K562 (cell line): Measurements from ENCODE around the gene PPP2R2B. TPM values are rescaled to one million over a fixed set of nuclear protein-coding genes. Genes with fewer than 3 reads are reported as not detected.

Experiments used
- ATAC-seq: fragments of 200-7000 bp; cut with Tn5 transposase; 3 replicates; pipeline ENCODE4 v1.9.1; 2020; ENCODE audit warnings: moderate library complexity
- BruUV-seq: library from RNA; stranded (reverse); fragments of 400-500 nt; replicated peaks from 2 replicates; lab custom pipeline; 2021; lab: Mats Ljungman, UMichigan
- CTCF ChIA-PET: fragments of 300-600 bp; formaldehyde crosslinking; extraction: SDS; loops from one replicate; lab custom pipeline; 2021; ENCODE audit warnings: low intra/inter-chr PET ratio; lab: Yijun Ruan, JAX
- POLR2A ChIA-PET: fragments of 300-600, 350-650 bp; sonication (Branson Sonifier 250); formaldehyde crosslinking; extraction: SDS; loops from one replicate; lab custom pipeline; 2021; ENCODE audit warnings: antibody characterized with exemption, inconsistent platforms; lab: Yijun Ruan, JAX
- DNase-seq, 4 experiments: peaks; one replicate each; pipeline versions ENCODE4 v3.0.0 to v3.0.0-alpha.2; 2011 to 2018; ENCODE audit warnings: low spot score in 3 of 4, mixed read lengths in 3 of 4; ENCODE audit errors: extremely low read depth in 1 of 4
- FAIRE-seq: peaks from 2 replicates; lab custom pipeline; 2011; peaks lifted over from hg19 to GRCh38; lab: Jason Lieb, UNC
- H2AFZ ChIP-seq: 2 replicates; pipeline ENCODE4 v1.6.0; 2011; ENCODE audit warnings: low read depth, low read length, control low read depth, inconsistent platforms
- H3K27ac ChIP-seq: fragments of 200-600 bp; 3 replicates; pipeline ENCODE4 v1.8.0; 2011; ENCODE audit warnings: low read depth, mild to moderate bottlenecking, control low read depth, inconsistent platforms, low read length, moderate library complexity, mixed read lengths; ENCODE audit errors: extremely low read depth
- H3K27me3 ChIP-seq, 2 experiments: fragments of 300-600 bp in 1 of 2; 2 replicates in 1 of 2; 3 replicates in 1 of 2; pipeline versions ENCODE4 v1.6.0 to v1.8.0; 2011; ENCODE audit warnings: inconsistent platforms in 2 of 2, low read length in 2 of 2, mild to moderate bottlenecking in 1 of 2, mixed read lengths in 1 of 2, moderate library complexity in 1 of 2; ENCODE audit not compliant: control insufficient read depth in 2 of 2, insufficient read depth in 2 of 2
- H3K36me3 ChIP-seq: fragments of 300-600 bp; 3 replicates; pipeline ENCODE4 v1.8.0; 2011; ENCODE audit warnings: mild to moderate bottlenecking, low read length, inconsistent platforms; ENCODE audit not compliant: control insufficient read depth, insufficient read depth
- H3K4me1 ChIP-seq, 2 experiments: fragments of 200-600 bp in 1 of 2; replicated peaks in 1 of 2; 2 replicates in 1 of 2; 3 replicates in 1 of 2; pipeline versions ENCODE4 v1.5.1 to v1.8.0; 2011; ENCODE audit warnings: inconsistent platforms in 2 of 2, low read length in 2 of 2, mild to moderate bottlenecking in 1 of 2, mixed read lengths in 1 of 2, moderate library complexity in 1 of 2; ENCODE audit not compliant: control insufficient read depth in 2 of 2, insufficient read depth in 2 of 2
- H3K4me2 ChIP-seq: 2 replicates; pipeline ENCODE4 v1.6.1; 2011; ENCODE audit warnings: low read length, control low read depth, inconsistent platforms, mixed read lengths; ENCODE audit not compliant: insufficient read depth
- H3K4me3 ChIP-seq: fragments of 200-600 bp; sonication (generic), shearing (Covaris generic); 2 replicates; pipeline ENCODE4 v1.5.1; 2016; ENCODE audit warnings: control low read depth, inconsistent platforms
- H3K79me2 ChIP-seq: fragments of 200-600 bp; 3 replicates; pipeline ENCODE4 v1.8.0; 2011; ENCODE audit warnings: low read length, inconsistent platforms; ENCODE audit not compliant: control insufficient read depth, insufficient read depth
- H3K9ac ChIP-seq, 2 experiments: 2 replicates each; pipeline versions ENCODE4 v1.6.0 to v1.6.1; 2011; ENCODE audit warnings: low read depth in 2 of 2, low read length in 2 of 2, control low read depth in 1 of 2, inconsistent platforms in 1 of 2, mild to moderate bottlenecking in 1 of 2, mixed read lengths in 1 of 2; ENCODE audit not compliant: insufficient read depth in 1 of 2
- H3K9me1 ChIP-seq: one replicate; pipeline ENCODE4 v1.6.0; 2011; ENCODE audit warnings: inconsistent platforms, mild to moderate bottlenecking, low read length, moderate library complexity; ENCODE audit not compliant: control insufficient read depth, insufficient read depth
- H3K9me3 ChIP-seq: replicated peaks from 2 replicates; pipeline ENCODE4 v1.5.1; 2011; ENCODE audit warnings: low read depth, low read length, inconsistent platforms; ENCODE audit not compliant: control insufficient read depth, insufficient read depth
- H4K20me1 ChIP-seq: replicated peaks from 2 replicates; pipeline ENCODE4 v1.6.1; 2011; ENCODE audit warnings: low read length, inconsistent platforms, mixed read lengths; ENCODE audit not compliant: control insufficient read depth, insufficient read depth
- CBX5 ChIP-seq: IDR thresholded peaks from 2 replicates; pipeline ENCODE4 v1.6.1; 2014; ENCODE audit warnings: low read depth, borderline replicate concordance
- ELF2 ChIP-seq: fragments of 250-450 bp; sonication (Bioruptor Pico); IDR thresholded peaks from 2 replicates; pipeline ENCODE4 v1.5.0; 2021; ENCODE audit warnings: mild to moderate bottlenecking
- ETV6 ChIP-seq, 3 experiments: fragments of 150-350 bp in 1 of 3; sonication (generic) in 1 of 3; formaldehyde crosslinking in 1 of 3; IDR thresholded peaks; 2 replicates each; pipeline versions ENCODE4 v1.6.1 to v1.8.0; 2014 to 2022; ENCODE audit warnings: borderline replicate concordance in 2 of 3, low read depth in 2 of 3, antibody characterized with exemption in 1 of 3, low read length in 1 of 3, mild to moderate bottlenecking in 1 of 3, missing genetic modification reagents in 1 of 3
- NFIC ChIP-seq: fragments of 450-650 bp; IDR thresholded peaks from 2 replicates; pipeline ENCODE4 v1.6.1; 2017; ENCODE audit warnings: mild to moderate bottlenecking, inconsistent platforms
- RUNX1 ChIP-seq: sonication (generic); IDR thresholded peaks from 2 replicates; pipeline ENCODE4 v1.6.1; 2016; ENCODE audit warnings: antibody characterized with exemption, low read depth
- TAF7 ChIP-seq: fragments of 450-650 bp; IDR thresholded peaks from 2 replicates; pipeline ENCODE4 v1.6.1; 2016; ENCODE audit warnings: missing genetic modification characterization, missing compliant biosample characterization
- ZBTB8A ChIP-seq: fragments of 450-650 bp; IDR thresholded peaks from 2 replicates; pipeline ENCODE4 v1.6.1; 2018; ENCODE audit warnings: mild to moderate bottlenecking, moderate library complexity; ENCODE audit not compliant: partially characterized antibody
- ZNF143 ChIP-seq: sonication (generic); formaldehyde crosslinking; IDR thresholded peaks from 2 replicates; pipeline ENCODE4 v1.9.0; 2022; ENCODE audit warnings: mild to moderate bottlenecking, missing genetic modification reagents
- ZNF165 ChIP-seq: fragments of 250-450 bp; sonication (Bioruptor Pico); IDR thresholded peaks from 2 replicates; pipeline ENCODE4 v1.4.0; 2020; ENCODE audit warnings: borderline replicate concordance
- WGBS: fragments of 100-300 bp; shearing (Covaris generic); methylation state at CpG from one replicate; pipeline ENCODE4 v1.1.6; 2016; ENCODE audit warnings: low coverage, mixed read lengths; ENCODE audit not compliant: insufficient coverage; ENCODE audit errors: missing lambda C conversion rate; 5-methylcytosine and 5-hydroxymethylcytosine counted together
- in situ Hi-C: fragments of 300-500 bp; cut with MboI; formaldehyde crosslinking; loops from 4 replicates; pipeline ENCODE4 v1.15.0; 2018; ENCODE audit warnings: inconsistent platforms, mixed read lengths
- intact Hi-C: fragments of 100-400 bp; cut with micrococcal nuclease; formaldehyde crosslinking; loops from 2 replicates; pipeline ENCODE4 v1.14.2; 2022
- polyA plus RNA-seq, 8 experiments: library from polyadenylated mRNA; depleted of rRNA in 4 of 8; stranded (reverse) in 5 of 8; unstranded in 3 of 8; fragments of >200 nt; fragmentation: Nextera tagmentation in 2 of 8; fragmentation: Illumina TruSeq in 1 of 8; extraction: Ambion mirVana in 2 of 8; extraction: Trizol in 1 of 8; gene quantifications; 2 replicates each; pipeline versions ENCODE4 v1.2.1 to v1.2.3, GENCODE V29; 2011 to 2014; ENCODE audit warnings: inconsistent platforms in 1 of 8, missing spikeins in 1 of 8
- total RNA-seq, 7 experiments: library from RNA; depleted of rRNA in 6 of 7; stranded (reverse); fragments of >200 nt in 6 of 7; fragmentation: Illumina TruSeq in 2 of 7; extraction: Trizol in 2 of 7; gene quantifications; 2 replicates each; pipeline versions ENCODE4 v1.2.1 to v1.2.3, GENCODE V29; 2011 to 2021; ENCODE audit warnings: low replicate concordance in 1 of 7
- TF ChIP-seq, protein P1 (sequence below), 2 experiments: fragments of 450-650 bp in 1 of 2; sonication (generic) in 1 of 2; formaldehyde crosslinking; conservative IDR thresholded peaks; 2 replicates each; pipeline versions ENCODE4 v1.4.0 to v1.8.1; 2020 to 2022; ENCODE audit warnings: mild to moderate bottlenecking in 1 of 2, missing genetic modification reagents in 1 of 2
- TF ChIP-seq, protein P2 (sequence below): fragments of 450-650 bp; IDR thresholded peaks from 2 replicates; pipeline ENCODE4 v1.6.1; 2018; ENCODE audit not compliant: partially characterized antibody
- TF ChIP-seq, protein P3 (sequence below): IDR thresholded peaks from 3 replicates; pipeline ENCODE4 v1.6.1; 2011; ENCODE audit warnings: borderline replicate concordance, mild to moderate bottlenecking, moderate library complexity; ENCODE audit not compliant: insufficient read length; ENCODE audit errors: extremely low read depth

The PPP2R2B gene
- total and polyA plus RNA-seq, 9 of the 15 experiments (the other 6 are each of a cell fraction or from before 2014, with no cell fraction given), result not detected

DNA sequence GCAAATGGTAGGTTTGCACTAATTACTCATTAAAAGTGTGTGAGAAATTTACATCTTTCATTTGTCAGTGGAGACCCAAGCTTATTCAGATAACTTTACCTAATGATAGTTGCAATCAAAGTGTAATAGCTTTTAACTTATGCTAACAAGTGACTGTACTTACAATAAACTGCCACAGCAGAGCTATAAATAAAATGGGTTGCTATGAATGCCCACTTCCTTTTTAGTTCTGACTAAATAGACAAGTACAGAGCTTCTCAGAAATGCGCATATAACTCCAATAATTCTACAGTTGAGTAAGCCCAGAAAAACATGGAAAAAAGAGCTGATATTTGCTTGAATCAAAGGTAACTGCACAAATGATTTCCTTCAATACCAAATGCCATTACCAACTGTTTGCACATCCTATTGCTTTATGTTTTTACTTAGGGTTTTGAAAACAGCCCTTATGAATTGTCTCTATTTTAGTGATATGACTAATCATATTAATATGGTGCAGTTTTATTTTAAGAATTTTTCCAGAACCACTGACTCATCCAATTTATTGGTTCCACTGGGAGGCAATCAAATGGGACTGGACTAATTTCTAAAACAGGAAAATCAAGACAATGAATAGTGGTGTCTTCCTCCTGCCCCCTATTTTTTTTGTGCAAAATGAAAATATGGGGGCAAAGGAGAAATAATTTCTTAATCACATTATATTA is 84.1 kb downstream of the PPP2R2B start:
- in situ Hi-C loops, result no loop called here
- ChIA-PET POLR2A (interaction anchor here (0.6 kb wide), 1 partner anchor 11 kb away, joined by 3 read pairs; no protein-coding TSS in a partner anchor), CTCF (no interaction called here)
- H3K27ac ChIP-seq, result no peak overlapping the region
- H3K9me1 ChIP-seq, result no peaks in the 10 kb centered on the region
- no peaks in the 10 kb centered on the region for H3K4me1 ChIP-seq
- H4K20me1 ChIP-seq, result no peaks in the 10 kb centered on the region
- no peak overlapping the region for H3K4me3 ChIP-seq
- no peak for DNase-seq
- FAIRE-seq, result no peak
- no peaks in the 10 kb centered on the region for H3K79me2 ChIP-seq
- H2AFZ ChIP-seq, result no peak overlapping the region
- TF ChIP-seq ETV6 (IDR thresholded peaks at IDR 0.05; ENCODE audit: borderline replicate concordance in 1 of 2, low read depth in 2 of 2, low read length in 1 of 2) (no peak), ETV6 (CRISPR knock-in tag; IDR thresholded peaks at IDR 0.05; ENCODE audit: borderline replicate concordance) (no peak), NFIC (no peak), ELF2 (CRISPR knock-in tag) (no peak), RUNX1 (no peak), ZNF165 (CRISPR knock-in tag) (no peak), ZNF143 (CRISPR knock-in tag) (no peak), TAF7 (tag) (no peak), ZBTB8A (no peak), CBX5 (no peak)
- TF ChIP-seq, protein P1, sequence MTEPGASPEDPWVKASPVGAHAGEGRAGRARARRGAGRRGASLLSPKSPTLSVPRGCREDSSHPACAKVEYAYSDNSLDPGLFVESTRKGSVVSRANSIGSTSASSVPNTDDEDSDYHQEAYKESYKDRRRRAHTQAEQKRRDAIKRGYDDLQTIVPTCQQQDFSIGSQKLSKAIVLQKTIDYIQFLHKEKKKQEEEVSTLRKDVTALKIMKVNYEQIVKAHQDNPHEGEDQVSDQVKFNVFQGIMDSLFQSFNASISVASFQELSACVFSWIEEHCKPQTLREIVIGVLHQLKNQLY (CRISPR knock-in tag; conservative IDR thresholded peaks at IDR 0.05), result no peak
- TF ChIP-seq, protein P2, sequence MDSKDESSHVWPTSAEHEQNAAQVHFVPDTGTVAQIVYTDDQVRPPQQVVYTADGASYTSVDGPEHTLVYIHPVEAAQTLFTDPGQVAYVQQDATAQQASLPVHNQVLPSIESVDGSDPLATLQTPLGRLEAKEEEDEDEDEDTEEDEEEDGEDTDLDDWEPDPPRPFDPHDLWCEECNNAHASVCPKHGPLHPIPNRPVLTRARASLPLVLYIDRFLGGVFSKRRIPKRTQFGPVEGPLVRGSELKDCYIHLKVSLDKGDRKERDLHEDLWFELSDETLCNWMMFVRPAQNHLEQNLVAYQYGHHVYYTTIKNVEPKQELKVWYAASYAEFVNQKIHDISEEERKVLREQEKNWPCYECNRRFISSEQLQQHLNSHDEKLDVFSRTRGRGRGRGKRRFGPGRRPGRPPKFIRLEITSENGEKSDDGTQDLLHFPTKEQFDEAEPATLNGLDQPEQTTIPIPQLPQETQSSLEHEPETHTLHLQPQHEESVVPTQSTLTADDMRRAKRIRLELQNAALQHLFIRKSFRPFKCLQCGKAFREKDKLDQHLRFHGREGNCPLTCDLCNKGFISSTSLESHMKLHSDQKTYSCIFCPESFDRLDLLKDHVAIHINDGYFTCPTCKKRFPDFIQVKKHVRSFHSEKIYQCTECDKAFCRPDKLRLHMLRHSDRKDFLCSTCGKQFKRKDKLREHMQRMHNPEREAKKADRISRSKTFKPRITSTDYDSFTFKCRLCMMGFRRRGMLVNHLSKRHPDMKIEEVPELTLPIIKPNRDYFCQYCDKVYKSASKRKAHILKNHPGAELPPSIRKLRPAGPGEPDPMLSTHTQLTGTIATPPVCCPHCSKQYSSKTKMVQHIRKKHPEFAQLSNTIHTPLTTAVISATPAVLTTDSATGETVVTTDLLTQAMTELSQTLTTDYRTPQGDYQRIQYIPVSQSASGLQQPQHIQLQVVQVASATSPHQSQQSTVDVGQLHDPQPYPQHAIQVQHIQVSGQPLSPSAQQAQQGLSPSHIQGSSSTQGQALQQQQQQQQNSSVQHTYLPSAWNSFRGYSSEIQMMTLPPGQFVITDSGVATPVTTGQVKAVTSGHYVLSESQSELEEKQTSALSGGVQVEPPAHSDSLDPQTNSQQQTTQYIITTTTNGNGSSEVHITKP, result no peak
- TF ChIP-seq, protein P3, sequence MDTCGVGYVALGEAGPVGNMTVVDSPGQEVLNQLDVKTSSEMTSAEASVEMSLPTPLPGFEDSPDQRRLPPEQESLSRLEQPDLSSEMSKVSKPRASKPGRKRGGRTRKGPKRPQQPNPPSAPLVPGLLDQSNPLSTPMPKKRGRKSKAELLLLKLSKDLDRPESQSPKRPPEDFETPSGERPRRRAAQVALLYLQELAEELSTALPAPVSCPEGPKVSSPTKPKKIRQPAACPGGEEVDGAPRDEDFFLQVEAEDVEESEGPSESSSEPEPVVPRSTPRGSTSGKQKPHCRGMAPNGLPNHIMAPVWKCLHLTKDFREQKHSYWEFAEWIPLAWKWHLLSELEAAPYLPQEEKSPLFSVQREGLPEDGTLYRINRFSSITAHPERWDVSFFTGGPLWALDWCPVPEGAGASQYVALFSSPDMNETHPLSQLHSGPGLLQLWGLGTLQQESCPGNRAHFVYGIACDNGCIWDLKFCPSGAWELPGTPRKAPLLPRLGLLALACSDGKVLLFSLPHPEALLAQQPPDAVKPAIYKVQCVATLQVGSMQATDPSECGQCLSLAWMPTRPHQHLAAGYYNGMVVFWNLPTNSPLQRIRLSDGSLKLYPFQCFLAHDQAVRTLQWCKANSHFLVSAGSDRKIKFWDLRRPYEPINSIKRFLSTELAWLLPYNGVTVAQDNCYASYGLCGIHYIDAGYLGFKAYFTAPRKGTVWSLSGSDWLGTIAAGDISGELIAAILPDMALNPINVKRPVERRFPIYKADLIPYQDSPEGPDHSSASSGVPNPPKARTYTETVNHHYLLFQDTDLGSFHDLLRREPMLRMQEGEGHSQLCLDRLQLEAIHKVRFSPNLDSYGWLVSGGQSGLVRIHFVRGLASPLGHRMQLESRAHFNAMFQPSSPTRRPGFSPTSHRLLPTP, result no peak
- 0% methylated on average over 1 of the region's 1 CpG for WGBS
- H3K9ac ChIP-seq, result no peak overlapping the region
- H3K4me2 ChIP-seq, result no peak overlapping the region
- BruUV-seq, result no TSS peak
- no peaks in the 10 kb centered on the region for H3K9me3 ChIP-seq
- no peaks in the 10 kb centered on the region for H3K36me3 ChIP-seq
- no peak for ATAC-seq
- no peaks in the 10 kb centered on the region for H3K27me3 ChIP-seq
- intact Hi-C loops, result no loop called here
